Measurements from ENCODE around the gene PODN.
A peak's percentile ranks its signal among the peaks of the same experiment; 100 is the strongest.

Gene PODN

GRCh38 chr1:53061859-53062707, at the start of gene PODN:
Gene PODN, plus strand, starts transcription at chr1:53062213. Its CDS starts 7,643 bp downstream, at chr1:53069856.
- DNase-seq, result no peak

- DNase-seq, result peak; percentile 67
Measured at GRCh38 chr1:53014791-53015507, 47.1 kb upstream of the PODN start.

GRCh38 chr1:53015508-53015860, 46.5 kb upstream of the PODN start:
- no peak for DNase-seq

- DNase-seq, result no peak
Measured at GRCh38 chr1:53016705-53017104, 45.3 kb upstream of the PODN start.

- DNase-seq, result no peak
Measured at GRCh38 chr1:53020588-53020987, 41.4 kb upstream of the PODN start.

GRCh38 chr1:53022179-53022578, 39.8 kb upstream of the PODN start:
- DNase-seq, result no peak

GRCh38 chr1:53023546-53023945, 38.5 kb upstream of the PODN start:
- no peak for DNase-seq

- DNase-seq, result no peak
Measured at GRCh38 chr1:53024117-53024516, 37.9 kb upstream of the PODN start.

GRCh38 chr1:53025034-53025768, 36.8 kb upstream of the PODN start:
- DNase-seq, result no peak

- no peak for DNase-seq
Measured at GRCh38 chr1:53025769-53026112, 36.3 kb upstream of the PODN start.

GRCh38 chr1:53026254-53026653, 35.8 kb upstream of the PODN start:
- no peak for DNase-seq

GRCh38 chr1:53031732-53032131, 30.3 kb upstream of the PODN start:
- DNase-seq, result no peak

- DNase-seq, result no peak
Measured at GRCh38 chr1:53037159-53037558, 24.9 kb upstream of the PODN start.

GRCh38 chr1:53038566-53038965, 23.4 kb upstream of the PODN start:
- DNase-seq, result no peak

GRCh38 chr1:53043271-53043670, 18.7 kb upstream of the PODN start:
- no peak for DNase-seq

- DNase-seq, result no peak
Measured at GRCh38 chr1:53044926-53045325, 17.1 kb upstream of the PODN start.

GRCh38 chr1:53046930-53047329, 15.1 kb upstream of the PODN start:
- no peak for DNase-seq

GRCh38 chr1:53047737-53048736, 14.0 kb upstream of the PODN start:
- no peak for DNase-seq

GRCh38 chr1:53048960-53049573, 12.9 kb upstream of the PODN start:
- no peak for DNase-seq

GRCh38 chr1:53049574-53049967, 12.4 kb upstream of the PODN start:
- no peak for DNase-seq

- DNase-seq, result no peak
Measured at GRCh38 chr1:53050310-53050709, 11.7 kb upstream of the PODN start.

- DNase-seq, result no peak
Measured at GRCh38 chr1:53051676-53052075, 10.3 kb upstream of the PODN start.

Data from NCI-H1092 (cell line).